Activated CD4-positive, alpha-beta memory T cell treated with anti-CD3 and anti-CD28 coated beads, Interleukin-2, amount 10 ng/mL, durations not matched to agents 7 days and 5 days (primary cell): Measurements from ENCODE around the gene GMDS. TPM values are rescaled to one million over a fixed set of nuclear protein-coding genes. Genes with fewer than 3 reads are reported as not detected.

ENCODE experiments used
- CTCF ChIA-PET: fragments of 350-600 bp; sonication (Branson Sonifier 250); formaldehyde crosslinking; loops from one replicate; lab custom pipeline; 2021; ENCODE audit warnings: antibody characterized with exemption, inconsistent platforms; lab: Charles Lee
- POLR2A ChIA-PET: fragments of 350-600 bp; sonication (Branson Sonifier 250); formaldehyde crosslinking; loops from one replicate; lab custom pipeline; 2021; ENCODE audit warnings: antibody characterized with exemption; lab: Charles Lee
- DNase-seq: peaks from one replicate; pipeline ENCODE4 v3.0.0-alpha.2; 2020
- H3K27ac Mint-ChIP-seq: one replicate; pipeline ENCODE4 v1.8.0; 2021; ENCODE audit warnings: mild to moderate bottlenecking, mixed read lengths
- H3K27me3 Mint-ChIP-seq: one replicate; pipeline ENCODE4 v1.8.0; 2021; ENCODE audit warnings: mixed read lengths
- H3K36me3 Mint-ChIP-seq: one replicate; pipeline ENCODE4 v1.8.0; 2021; ENCODE audit warnings: low read depth, mixed read lengths
- H3K4me1 Mint-ChIP-seq: one replicate; pipeline ENCODE4 v1.8.0; 2021; ENCODE audit warnings: mixed read lengths
- H3K4me3 Mint-ChIP-seq: one replicate; pipeline ENCODE4 v1.8.0; 2021; ENCODE audit warnings: mild to moderate bottlenecking, mixed read lengths
- H3K9me3 Mint-ChIP-seq: one replicate; pipeline ENCODE4 v1.8.0; 2021; ENCODE audit warnings: mixed read lengths
- total RNA-seq, 2 experiments: library from RNA; stranded (reverse); gene quantifications; one replicate each; pipeline ENCODE4 v1.2.3, GENCODE V29; 2021

Gene GMDS
- total RNA-seq, 2 experiments from 2014 or later, result 23.7 to 24.7 TPM

GRCh38 chr6:1708122-1708521, 537.3 kb downstream of the GMDS start:
- DNase-seq, result no peak
- Mint-ChIP-seq H3K27me3 (no peaks in the 10 kb centered on the region), H3K4me3 (no peak overlapping the region), H3K9me3 (no peaks in the 10 kb centered on the region), H3K4me1 (no peaks in the 10 kb centered on the region), H3K27ac (no peak overlapping the region), H3K36me3 (no peaks in the 10 kb centered on the region)
- ChIA-PET CTCF (no interaction called here), POLR2A (no interaction called here)

- POLR2A ChIA-PET, result no interaction called here
- Mint-ChIP-seq H3K36me3 (no peaks in the 10 kb centered on the region), H3K4me3 (no peak overlapping the region), H3K4me1 (no peaks in the 10 kb centered on the region), H3K27ac (no peak overlapping the region), H3K9me3 (no peaks in the 10 kb centered on the region), H3K27me3 (no peaks in the 10 kb centered on the region)
- DNase-seq, result no peak
- CTCF ChIA-PET, result no interaction called here
Measured at GRCh38 chr6:1705630-1706029, 539.8 kb downstream of the GMDS start.

GRCh38 chr6:1705183-1705582, 540.2 kb downstream of the GMDS start:
- Mint-ChIP-seq H3K27me3 (no peaks in the 10 kb centered on the region), H3K4me3 (no peak overlapping the region), H3K4me1 (no peaks in the 10 kb centered on the region), H3K9me3 (no peaks in the 10 kb centered on the region), H3K36me3 (no peaks in the 10 kb centered on the region), H3K27ac (no peak overlapping the region)
- no peak for DNase-seq
- ChIA-PET POLR2A (no interaction called here), CTCF (no interaction called here)

- no peaks in the 10 kb centered on the region for H3K9me3 Mint-ChIP-seq
- CTCF ChIA-PET, result no interaction called here
- POLR2A ChIA-PET, result no interaction called here
- DNase-seq, result no peak
- no peaks in the 10 kb centered on the region for H3K36me3 Mint-ChIP-seq
- no peak overlapping the region for H3K27ac Mint-ChIP-seq
- H3K27me3 Mint-ChIP-seq, result no peaks in the 10 kb centered on the region
- no peak overlapping the region for H3K4me3 Mint-ChIP-seq
- no peaks in the 10 kb centered on the region for H3K4me1 Mint-ChIP-seq
Measured at GRCh38 chr6:1704711-1705110, 540.7 kb downstream of the GMDS start.

- DNase-seq, result no peak
- H3K36me3 Mint-ChIP-seq, result no peaks in the 10 kb centered on the region
- ChIA-PET CTCF (no interaction called here), POLR2A (no interaction called here)
- H3K27ac Mint-ChIP-seq, result no peak overlapping the region
- H3K4me1 Mint-ChIP-seq, result no peaks in the 10 kb centered on the region
- H3K9me3 Mint-ChIP-seq, result no peaks in the 10 kb centered on the region
- no peaks in the 10 kb centered on the region for H3K27me3 Mint-ChIP-seq
- no peak overlapping the region for H3K4me3 Mint-ChIP-seq
Measured at GRCh38 chr6:1703923-1704322, 541.5 kb downstream of the GMDS start.

GRCh38 chr6:1703091-1703855, 542.1 kb downstream of the GMDS start:
- H3K27ac Mint-ChIP-seq, result no peak overlapping the region
- H3K27me3 Mint-ChIP-seq, result no peaks in the 10 kb centered on the region
- CTCF ChIA-PET, result no interaction called here
- H3K9me3 Mint-ChIP-seq, result no peaks in the 10 kb centered on the region
- no peaks in the 10 kb centered on the region for H3K4me1 Mint-ChIP-seq
- POLR2A ChIA-PET, result no interaction called here
- H3K4me3 Mint-ChIP-seq, result no peak overlapping the region
- no peaks in the 10 kb centered on the region for H3K36me3 Mint-ChIP-seq
- DNase-seq, result no peak

GRCh38 chr6:1702580-1703051, 542.8 kb downstream of the GMDS start:
- no peaks in the 10 kb centered on the region for H3K9me3 Mint-ChIP-seq

GRCh38 chr6:1701668-1702353, 543.6 kb downstream of the GMDS start:
- Mint-ChIP-seq H3K27ac (no peak overlapping the region), H3K36me3 (no peaks in the 10 kb centered on the region), H3K27me3 (no peaks in the 10 kb centered on the region), H3K9me3 (no peaks in the 10 kb centered on the region), H3K4me3 (no peak overlapping the region), H3K4me1 (no peaks in the 10 kb centered on the region)
- POLR2A ChIA-PET, result no interaction called here
- no peak for DNase-seq
- CTCF ChIA-PET, result no interaction called here

More at GRCh38 chr6:1702580-1703051, 542.8 kb downstream of the GMDS start:
- ChIA-PET POLR2A (no interaction called here), CTCF (no interaction called here)
- H3K36me3 Mint-ChIP-seq, result no peaks in the 10 kb centered on the region
- no peak for DNase-seq
- H3K4me3 Mint-ChIP-seq, result no peak overlapping the region
- H3K4me1 Mint-ChIP-seq, result no peaks in the 10 kb centered on the region
- no peak overlapping the region for H3K27ac Mint-ChIP-seq
- no peaks in the 10 kb centered on the region for H3K27me3 Mint-ChIP-seq

- Mint-ChIP-seq H3K27me3 (no peaks in the 10 kb centered on the region), H3K4me1 (no peaks in the 10 kb centered on the region), H3K4me3 (no peak overlapping the region), H3K27ac (no peak overlapping the region), H3K36me3 (no peaks in the 10 kb centered on the region), H3K9me3 (no peaks in the 10 kb centered on the region)
- ChIA-PET POLR2A (no interaction called here), CTCF (interaction anchor here (0.7 to 1.4 kb wide), 2 partner anchors 404 to 824 kb away, joined by 3 read pairs; no protein-coding TSS in a partner anchor)
- no peak for DNase-seq
Measured at GRCh38 chr6:1700278-1700967, 545.0 kb downstream of the GMDS start.

- H3K36me3 Mint-ChIP-seq, result no peaks in the 10 kb centered on the region
- H3K4me1 Mint-ChIP-seq, result no peaks in the 10 kb centered on the region
- no peak for DNase-seq
- ChIA-PET POLR2A (no interaction called here), CTCF (interaction anchor here (0.6 kb wide), 1 partner anchor 33 kb away, joined by 4 read pairs; no protein-coding TSS in a partner anchor)
- H3K9me3 Mint-ChIP-seq, result no peaks in the 10 kb centered on the region
- no peaks in the 10 kb centered on the region for H3K27me3 Mint-ChIP-seq
- no peak overlapping the region for H3K27ac Mint-ChIP-seq
- H3K4me3 Mint-ChIP-seq, result no peak overlapping the region
Measured at GRCh38 chr6:1698527-1698926, 546.9 kb downstream of the GMDS start.

GRCh38 chr6:1697688-1698351, 547.6 kb downstream of the GMDS start:
- Mint-ChIP-seq H3K4me3 (no peak overlapping the region), H3K9me3 (peaks cover 1% of the 10 kb centered on the region), H3K27ac (no peak overlapping the region), H3K36me3 (no peaks in the 10 kb centered on the region), H3K27me3 (no peaks in the 10 kb centered on the region), H3K4me1 (no peaks in the 10 kb centered on the region)
- no peak for DNase-seq
- POLR2A ChIA-PET, result no interaction called here
- CTCF ChIA-PET, result no interaction called here

GRCh38 chr6:1696463-1696850, 548.9 kb downstream of the GMDS start:
- ChIA-PET CTCF (no interaction called here), POLR2A (no interaction called here)
- no peak for DNase-seq
- H3K9me3 Mint-ChIP-seq, result peaks cover 1% of the 10 kb centered on the region
- no peaks in the 10 kb centered on the region for H3K4me1 Mint-ChIP-seq
- no peak overlapping the region for H3K27ac Mint-ChIP-seq
- H3K36me3 Mint-ChIP-seq, result no peaks in the 10 kb centered on the region
- H3K27me3 Mint-ChIP-seq, result no peaks in the 10 kb centered on the region
- H3K4me3 Mint-ChIP-seq, result no peak overlapping the region
